Fibroblast of skin of left quadriceps (primary cell): Measurements from ENCODE around the gene DLGAP1.
"Not testable (repeated sequence)": the region's sequence is repeated elsewhere in the genome, so short reads cannot be mapped to it uniquely, and the experiment has no call there.

Experiments
- DNase-seq, 2 experiments: peaks; one replicate each; pipeline ENCODE4 v3.0.0-alpha.2; 2013; ENCODE audit warnings: low read depth in 2 of 2

Gene DLGAP1

DNA sequence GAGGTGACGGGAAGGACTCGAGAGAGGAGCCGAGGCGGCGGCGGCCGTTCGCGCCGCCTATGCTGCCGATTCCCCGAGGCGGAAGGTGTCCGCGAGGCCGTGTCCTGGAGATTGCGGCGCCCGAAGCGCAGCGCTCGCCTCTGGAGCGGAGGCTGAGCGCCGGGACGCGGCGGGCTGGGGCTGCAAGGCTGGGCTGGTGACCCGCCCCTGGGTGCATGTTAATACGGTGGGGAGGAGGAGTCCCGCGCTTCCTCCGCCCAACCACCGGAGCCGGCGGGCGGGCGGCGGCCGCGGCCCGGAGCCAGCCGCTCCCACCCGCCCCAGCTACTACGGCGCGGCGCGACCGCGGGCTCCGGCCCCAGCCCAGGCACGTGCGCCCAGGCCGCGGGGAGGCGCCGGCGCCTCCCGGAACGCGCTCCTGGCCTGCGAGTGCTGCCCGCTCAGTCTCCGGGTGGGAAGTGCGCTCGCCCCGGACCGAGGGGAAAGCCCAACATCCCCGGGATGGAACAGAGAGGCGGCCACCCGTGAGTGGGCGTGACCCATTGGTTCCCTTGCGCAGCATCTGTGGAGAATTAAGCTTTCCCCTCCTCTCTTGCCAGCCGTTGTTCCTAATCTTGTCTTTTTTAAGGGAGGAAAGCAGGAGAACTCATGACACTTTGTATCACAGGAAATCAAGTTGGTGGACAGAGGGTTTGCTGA lies at the start of gene DLGAP1:
Gene DLGAP1, minus strand, starts transcription at position 195 of the 699 bp plus-strand sequence.
- DNase-seq = no peak

DNA sequence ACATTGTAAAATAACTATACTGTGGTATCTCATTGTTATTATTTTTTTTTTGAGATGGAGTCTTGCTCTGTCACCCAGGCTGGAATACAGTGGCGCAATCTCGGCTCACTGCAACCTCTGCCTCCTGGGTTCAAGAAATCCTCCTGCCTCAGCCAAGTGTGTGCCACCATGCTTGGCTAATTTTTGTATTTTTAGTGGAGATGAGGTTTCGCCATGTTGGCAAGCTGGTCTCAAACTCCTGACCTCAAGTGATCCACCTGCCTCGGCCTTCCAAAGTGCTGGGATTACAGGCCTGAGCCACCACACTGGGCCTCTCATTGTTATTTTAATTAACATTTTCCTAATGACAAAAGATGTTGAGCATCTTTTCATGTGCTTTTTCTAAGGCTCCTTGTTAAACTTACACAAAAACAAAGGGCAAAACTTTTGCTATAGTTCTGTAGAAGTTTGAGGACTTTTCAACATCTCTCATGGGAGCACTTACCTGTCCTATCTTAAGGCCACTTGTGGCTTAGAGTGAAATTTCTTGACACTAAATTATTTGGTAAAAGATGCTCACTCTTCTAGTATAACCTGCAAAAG lies 39.7 kb upstream of the DLGAP1 start:
- DNase-seq = not testable (repeated sequence)

DNA sequence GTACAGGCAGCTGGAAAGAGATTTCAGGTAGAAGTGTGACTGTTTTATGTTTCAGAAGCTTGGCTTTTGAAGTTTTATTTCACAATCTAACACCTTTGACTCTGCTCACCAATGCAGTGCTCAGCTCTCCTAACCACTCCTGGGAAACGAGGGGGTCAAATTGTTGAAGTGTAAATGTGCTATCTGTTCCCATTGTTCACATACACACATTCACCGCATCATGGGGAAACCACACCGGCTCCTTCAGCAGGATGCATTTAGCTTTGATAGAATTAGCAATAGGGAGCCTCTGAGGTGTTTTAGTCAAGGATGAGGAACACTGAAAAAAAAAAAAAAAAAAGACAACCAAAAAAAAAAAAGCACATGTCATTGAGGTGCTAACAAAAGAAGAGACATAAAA lies 13.4 kb upstream of the DLGAP1 start:
- DNase-seq = no peak

DNA sequence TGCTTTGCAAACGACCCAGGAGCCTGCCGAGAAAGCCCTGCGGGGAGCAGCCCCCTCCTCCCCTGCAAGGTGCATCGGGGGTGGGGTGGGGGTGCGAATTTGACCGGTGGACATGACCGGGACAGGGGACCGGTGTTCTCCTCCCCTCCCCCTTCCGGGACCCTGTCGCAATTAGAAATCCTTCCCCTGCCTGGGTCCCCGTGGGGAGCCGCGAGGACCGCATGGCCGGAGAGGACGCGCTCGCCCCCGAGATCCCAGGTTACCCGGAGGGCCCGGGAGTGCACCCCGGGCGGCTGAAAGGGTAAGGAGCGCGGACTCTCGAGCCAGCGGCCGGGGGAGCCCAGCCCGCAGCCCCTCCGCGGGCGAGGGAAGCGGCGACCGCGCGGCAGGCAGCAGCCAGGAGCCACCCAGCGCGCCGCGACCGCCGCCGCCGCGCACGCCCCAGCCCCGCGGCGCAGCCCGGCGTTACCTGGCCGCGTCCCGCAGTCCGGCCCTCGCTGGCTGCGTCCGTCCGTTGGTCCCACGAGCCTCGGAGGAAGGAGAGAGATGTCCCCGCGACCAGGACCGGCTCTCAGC lies 482 bp downstream of the DLGAP1 start:
- DNase-seq = no peak

GRCh38 chr18:4453874-4454536 lies 1.1 kb downstream of the DLGAP1 start:
- DNase-seq = no peak

- no peak for DNase-seq
These were observed 1.6 kb downstream of the DLGAP1 start for GRCh38 chr18:4453567-4453873.

GRCh38 chr18:4450065-4450658 lies 4.9 kb downstream of the DLGAP1 start:
- DNase-seq = no peak

- DNase-seq = no peak
These were observed 9.2 kb downstream of the DLGAP1 start for GRCh38 chr18:4445902-4446301.

GRCh38 chr18:4444306-4444705 lies 10.8 kb downstream of the DLGAP1 start:
- DNase-seq = no peak

DNA sequence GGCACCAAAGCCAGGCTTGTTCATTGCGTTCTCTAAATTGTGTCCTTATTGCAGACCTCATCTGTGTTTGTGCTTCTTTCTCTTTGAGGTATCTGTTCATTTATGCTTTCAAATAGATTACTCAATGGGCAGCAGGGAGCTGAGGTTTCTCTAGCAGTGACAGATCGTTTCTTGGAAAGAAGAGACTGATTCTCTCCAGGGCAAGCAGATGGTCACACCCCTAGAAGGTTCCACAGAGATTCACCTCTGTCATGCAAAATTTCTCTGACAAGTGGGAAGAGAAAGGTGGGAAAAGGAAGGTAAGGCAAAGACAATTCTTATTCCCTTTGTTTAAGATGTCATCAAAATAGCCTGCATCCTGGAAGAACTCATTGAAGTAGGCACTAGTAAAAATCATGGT lies 14.0 kb downstream of the DLGAP1 start:
- no peak for DNase-seq

DNA sequence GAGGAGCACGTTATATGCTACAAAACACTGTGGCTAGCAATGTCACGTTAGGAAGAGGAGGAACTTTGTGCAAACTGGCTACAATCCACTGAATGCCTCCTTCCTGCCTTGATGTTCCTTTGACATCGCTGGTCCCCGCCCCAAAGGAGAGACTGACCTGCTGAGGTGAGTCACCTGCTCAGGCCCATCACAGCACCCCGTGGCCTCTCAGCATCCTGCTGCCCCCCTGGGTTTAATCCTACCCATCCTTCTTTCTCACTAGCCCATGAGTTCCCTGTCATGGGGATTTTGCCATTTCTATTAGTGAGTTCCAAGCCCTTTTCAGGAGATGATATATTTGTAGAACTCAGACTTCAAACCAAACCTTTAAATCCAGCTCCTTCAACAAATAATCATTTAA lies 16.2 kb downstream of the DLGAP1 start:
- no peak for DNase-seq

- peak; percentile 21 to 32 for DNase-seq
These were observed 21.4 kb downstream of the DLGAP1 start for GRCh38 chr18:4433717-4434116.

DNA sequence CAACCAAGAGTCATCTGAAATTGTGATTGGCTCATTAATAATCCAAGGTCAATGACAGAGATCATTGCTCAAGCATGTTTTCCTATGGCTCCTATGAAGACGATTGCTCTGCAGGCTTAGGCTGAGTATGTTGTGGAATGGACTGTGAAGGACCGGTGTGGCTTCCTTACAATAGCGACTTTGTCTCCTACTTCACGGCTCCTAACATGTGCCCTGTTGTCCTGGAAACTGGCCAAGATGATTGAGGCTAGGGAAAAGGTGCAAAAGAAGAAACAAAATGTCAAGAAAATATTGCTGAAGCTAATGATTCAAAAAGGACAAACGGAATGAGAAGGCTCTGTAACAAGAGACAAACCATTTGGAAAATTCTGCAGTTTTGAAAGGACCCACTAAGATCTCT lies 24.3 kb downstream of the DLGAP1 start:
- DNase-seq = no peak

- no peak for DNase-seq
These were observed 37.4 kb downstream of the DLGAP1 start for GRCh38 chr18:4417714-4418113.

- DNase-seq = no peak
These were observed 38.1 kb downstream of the DLGAP1 start for GRCh38 chr18:4416976-4417375.

DNA sequence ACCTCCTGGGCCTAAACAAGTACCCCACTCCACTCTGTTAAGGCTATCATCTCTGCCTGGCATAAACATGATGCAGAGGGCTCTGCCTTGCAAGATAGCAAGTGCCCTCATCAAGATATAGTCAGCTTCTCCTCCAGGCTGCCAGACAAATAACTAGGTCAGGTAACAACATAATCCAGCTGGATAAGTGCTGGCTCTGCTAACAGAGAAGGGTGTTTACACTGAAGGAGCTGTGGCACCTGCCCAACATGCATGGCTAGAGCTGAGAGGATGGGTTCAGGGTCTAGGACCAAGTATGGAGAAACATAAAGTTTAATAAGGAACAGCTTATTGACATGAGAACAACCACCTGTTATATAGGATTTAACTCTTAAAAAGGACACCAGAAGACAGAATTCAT lies 42.8 kb downstream of the DLGAP1 start:
- no peak for DNase-seq

DNA sequence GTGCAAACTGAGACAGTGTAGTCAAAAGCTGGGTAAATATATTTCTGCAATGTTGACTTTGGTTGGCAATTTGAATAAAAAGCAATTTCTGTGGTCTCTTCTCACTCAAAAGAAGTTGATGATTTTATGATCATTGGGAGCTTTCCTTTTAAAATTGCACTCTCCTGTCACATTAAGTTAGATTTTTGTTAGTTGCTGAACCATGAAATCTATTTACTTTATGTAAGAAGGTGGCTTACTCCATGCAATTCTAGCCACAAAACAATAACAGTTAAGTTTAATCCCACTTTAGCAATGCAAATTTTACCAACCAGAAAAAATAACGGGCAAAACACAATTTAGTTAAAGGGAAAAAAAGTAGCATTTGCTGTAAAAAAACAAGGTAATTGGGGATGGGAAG lies 48.3 kb downstream of the DLGAP1 start:
- DNase-seq = no peak

- no peak for DNase-seq
These were observed 49.1 kb downstream of the DLGAP1 start for GRCh38 chr18:4405965-4406364.

DNA sequence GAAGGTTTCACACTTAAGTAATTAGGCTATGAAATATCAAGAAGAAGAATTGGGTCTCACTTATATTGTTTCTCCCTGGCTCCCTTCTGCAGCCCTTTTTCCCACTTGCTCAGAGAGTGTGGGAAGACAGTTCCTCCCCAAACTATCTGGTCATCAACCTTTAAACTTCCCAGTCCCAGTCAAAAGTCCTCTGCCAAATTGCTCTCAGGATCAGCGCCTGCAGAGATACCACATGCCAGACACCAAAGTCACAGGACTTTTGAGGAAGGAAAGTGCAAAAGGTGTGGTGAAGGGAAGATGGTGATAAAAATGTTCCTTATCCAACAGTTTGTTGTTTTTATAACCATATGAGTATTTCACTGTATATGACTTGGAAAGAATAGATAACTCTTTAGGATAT lies 51.3 kb downstream of the DLGAP1 start:
- DNase-seq = no peak

- no peak for DNase-seq
These were observed 54.2 kb downstream of the DLGAP1 start for GRCh38 chr18:4400911-4401310.

DNA sequence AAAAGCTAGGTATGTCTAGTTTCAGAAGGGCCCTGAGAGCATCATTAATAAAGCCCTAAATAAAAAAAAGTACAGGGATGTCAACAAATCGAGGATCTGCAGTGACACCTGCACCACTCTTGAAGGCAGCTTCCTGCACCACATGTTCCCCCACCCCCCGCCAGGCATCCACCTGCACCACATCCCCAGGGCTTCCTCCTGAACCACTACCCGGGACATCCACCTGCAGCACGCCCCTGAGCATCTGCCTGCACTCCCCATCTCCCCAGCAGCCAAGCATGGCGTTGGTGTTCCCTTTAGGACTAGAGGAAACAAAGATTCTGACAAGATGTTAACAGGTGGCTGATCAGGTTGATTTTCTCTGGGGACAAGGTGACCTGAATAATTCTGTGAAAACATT lies 55.2 kb downstream of the DLGAP1 start:
- DNase-seq = no peak

DNA sequence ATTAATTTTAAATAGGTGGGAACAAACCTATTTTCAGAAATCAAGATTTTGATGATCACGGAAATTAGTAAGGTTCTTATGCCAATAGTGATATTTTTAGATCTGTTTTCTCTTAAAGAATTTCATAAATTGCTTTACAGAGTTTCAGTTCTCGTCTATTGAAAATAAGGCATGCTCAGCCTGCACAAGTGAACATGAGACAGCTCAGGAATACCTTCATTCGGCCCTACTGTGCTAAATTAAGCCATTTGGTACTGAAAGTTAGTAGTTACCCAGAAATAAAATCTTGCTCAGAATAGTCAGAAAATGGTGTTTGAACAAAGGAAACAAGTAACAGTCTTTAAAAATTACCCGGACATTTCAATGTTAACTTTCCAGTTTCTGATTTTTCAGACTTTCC lies 60.4 kb downstream of the DLGAP1 start:
- no peak for DNase-seq

DNA sequence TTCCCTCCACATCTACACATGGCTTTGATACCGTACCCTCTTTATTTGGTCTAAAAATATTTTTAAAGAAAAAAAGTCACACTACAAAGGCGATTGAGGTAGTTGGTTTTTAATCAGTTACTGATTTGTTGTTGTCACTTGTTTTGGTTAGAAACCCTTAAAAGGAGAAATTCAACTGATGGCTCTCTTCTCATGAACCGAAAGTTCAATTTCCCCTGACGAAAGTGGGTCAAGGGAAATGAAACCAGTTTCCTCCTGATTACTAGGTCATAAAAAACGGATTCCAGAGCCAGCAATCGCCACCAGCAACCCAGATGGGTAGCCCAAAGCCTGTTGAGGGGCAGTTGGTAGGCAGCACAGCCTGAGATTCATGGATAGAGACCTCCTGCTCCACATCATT lies 63.2 kb downstream of the DLGAP1 start:
- DNase-seq = no peak
